ENCODE measurements around the gene KCND3. TPM values are rescaled to one million over a fixed set of nuclear protein-coding genes. Genes with fewer than 3 reads are reported as not detected.

KCND3 gene
- total RNA-seq, 1 experiment from 2014 or later: 0.15 TPM

GRCh38 chr1:111928531-111928930 lies 60.9 kb downstream of the KCND3 start:
- no peak overlapping the region for H3K4me2 ChIP-seq (ENCODE audit: insufficient read depth, insufficient read length, low read length)
- H3K14ac ChIP-seq (ENCODE audit: insufficient read depth, low read length): no peak overlapping the region
- Mint-ChIP-seq H3K9me3 (no peaks in the 10 kb centered on the region), H3K4me1 (peaks cover 3 to 21% of the 10 kb centered on the region in 2 experiments; a peak in 3 of 4 replicates), H3K4me3 (no peak overlapping the region), H3K27me3 (ENCODE audit: low read depth) (peaks cover 1% of the 10 kb centered on the region), H3K36me3 (ENCODE audit: insufficient read depth in 1 of 3, low read depth in 3 of 3) (no peaks in the 10 kb centered on the region), H3K27ac (no peak overlapping the region)
- no peaks in the 10 kb centered on the region for H3K79me1 ChIP-seq (ENCODE audit: insufficient read depth, low read depth, low read length, poor library complexity, severe bottlenecking)
- no peak overlapping the region for H2BK15ac ChIP-seq (ENCODE audit: low read depth, low read length)
- no peak overlapping the region for H2BK120ac ChIP-seq (ENCODE audit: low read depth, low read length, poor library complexity, severe bottlenecking)
- H2AK5ac ChIP-seq (ENCODE audit: insufficient read length, low read length): no peak overlapping the region
- no CpG with 5 or more reads among the region's 4 CpGs for WGBS (ENCODE audit: extremely low coverage, insufficient read length, low lambda C conversion rate)
- H3K4me1 ChIP-seq (ENCODE audit: insufficient read depth, low read length): no peaks in the 10 kb centered on the region
- H4K8ac ChIP-seq (replicated peaks; ENCODE audit: insufficient read length, low read depth, low read length): no peak overlapping the region
- no peaks in the 10 kb centered on the region for H3K9me3 ChIP-seq (ENCODE audit: control insufficient read depth, low read depth, low read length)
- H3K4ac ChIP-seq (ENCODE audit: low read depth, low read length): no peak overlapping the region
- H2BK20ac ChIP-seq (ENCODE audit: low read depth, low read length, poor library complexity, severe bottlenecking): no peak overlapping the region
- H3K79me2 ChIP-seq (ENCODE audit: insufficient read depth, low read length): no peaks in the 10 kb centered on the region
- H3K23ac ChIP-seq (ENCODE audit: insufficient read length, low read depth, low read length): no peak overlapping the region
- no peak overlapping the region for H4K91ac ChIP-seq (ENCODE audit: insufficient read length, low read depth, low read length)
- no peak overlapping the region for H2BK12ac ChIP-seq (ENCODE audit: insufficient read length, low read depth, low read length)
- no peak for DNase-seq
- H4K5ac ChIP-seq (ENCODE audit: insufficient read length, low read depth, low read length): no peak overlapping the region
- no peaks in the 10 kb centered on the region for H4K20me1 ChIP-seq (ENCODE audit: control insufficient read depth, insufficient read depth, insufficient read length)
- no peak overlapping the region for H3T11ph ChIP-seq (ENCODE audit: low read length)
- no peak overlapping the region for H2BK5ac ChIP-seq (ENCODE audit: insufficient read length, low read length)
- H3K9ac ChIP-seq (ENCODE audit: extremely low read depth, insufficient read length, low read length): no peak overlapping the region
- H3K56ac ChIP-seq (ENCODE audit: insufficient read length, low read depth, low read length): no peak overlapping the region
- no peak overlapping the region for H3K18ac ChIP-seq (ENCODE audit: insufficient read length, low read depth, low read length)
- no peaks in the 10 kb centered on the region for H3K27me3 ChIP-seq (ENCODE audit: insufficient read depth, low read length)
- no peak overlapping the region for H2AFZ ChIP-seq (ENCODE audit: low read length)
- H3K27ac ChIP-seq (ENCODE audit: insufficient read length, low read depth, low read length): no peak overlapping the region
- no peaks in the 10 kb centered on the region for H3K23me2 ChIP-seq (ENCODE audit: insufficient read length, low read depth, low read length, poor library complexity, severe bottlenecking)
- TF ChIP-seq CTCF (conservative IDR thresholded peaks at IDR 0.05): no peak

Data from H9 (cell line).